Measurements from ENCODE around the gene SLC8A3.

SLC8A3 gene

DNA sequence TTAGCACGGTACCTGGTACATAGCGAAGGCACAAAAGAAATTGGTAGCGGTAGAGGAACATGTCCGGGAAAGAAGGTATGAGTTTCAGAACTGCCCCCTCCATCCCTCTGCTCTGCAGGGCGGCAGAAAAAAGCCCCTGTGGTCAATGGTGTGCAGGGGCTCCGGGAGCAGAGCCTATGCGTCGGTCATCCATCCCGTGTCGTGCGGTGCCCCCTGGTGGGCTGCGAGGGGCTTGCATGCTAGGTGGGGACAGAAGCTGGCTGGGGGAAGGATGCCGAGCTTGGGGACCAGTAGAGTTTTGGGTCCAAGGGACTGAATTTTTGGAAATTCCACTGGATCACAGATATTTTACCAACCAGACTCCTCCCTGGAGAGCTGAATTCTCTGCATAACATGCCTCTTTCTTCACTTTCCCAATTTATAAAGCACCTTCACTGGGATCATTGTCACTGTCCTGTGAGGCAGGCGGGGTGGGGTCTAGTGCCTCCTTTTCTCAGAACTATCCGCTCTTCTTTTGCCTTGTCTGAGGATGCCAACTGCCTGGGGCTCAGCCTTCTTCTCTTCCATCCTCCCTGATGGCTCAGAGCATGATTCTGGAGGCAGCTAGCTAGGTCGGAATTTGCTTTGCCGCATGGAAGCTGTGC is 160.8 kb downstream of the SLC8A3 start:
- DNase-seq (ENCODE audit: low read depth in 2 of 2), result peak; percentile 59 to 70

DNA sequence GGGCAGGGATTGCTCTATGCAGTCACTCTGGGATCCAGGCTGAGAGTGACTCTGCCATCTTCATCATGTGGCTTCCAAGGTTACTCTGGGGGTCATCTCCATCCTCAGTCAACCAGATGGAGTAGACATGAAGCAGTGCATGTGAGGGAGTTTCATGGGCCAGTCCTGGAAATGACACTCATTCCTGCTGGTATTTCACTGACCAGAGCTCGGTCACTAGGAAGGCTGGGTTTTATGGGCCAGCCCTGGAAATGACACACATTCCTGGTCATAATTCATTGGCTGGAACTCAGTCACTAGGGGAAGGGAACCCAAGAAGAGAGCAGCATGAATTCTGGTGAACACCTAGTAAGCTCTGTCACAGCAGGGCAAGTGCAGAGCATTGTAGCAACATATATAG is 164.9 kb downstream of the SLC8A3 start:
- DNase-seq (ENCODE audit: low read depth in 2 of 2), result no peak

DNA sequence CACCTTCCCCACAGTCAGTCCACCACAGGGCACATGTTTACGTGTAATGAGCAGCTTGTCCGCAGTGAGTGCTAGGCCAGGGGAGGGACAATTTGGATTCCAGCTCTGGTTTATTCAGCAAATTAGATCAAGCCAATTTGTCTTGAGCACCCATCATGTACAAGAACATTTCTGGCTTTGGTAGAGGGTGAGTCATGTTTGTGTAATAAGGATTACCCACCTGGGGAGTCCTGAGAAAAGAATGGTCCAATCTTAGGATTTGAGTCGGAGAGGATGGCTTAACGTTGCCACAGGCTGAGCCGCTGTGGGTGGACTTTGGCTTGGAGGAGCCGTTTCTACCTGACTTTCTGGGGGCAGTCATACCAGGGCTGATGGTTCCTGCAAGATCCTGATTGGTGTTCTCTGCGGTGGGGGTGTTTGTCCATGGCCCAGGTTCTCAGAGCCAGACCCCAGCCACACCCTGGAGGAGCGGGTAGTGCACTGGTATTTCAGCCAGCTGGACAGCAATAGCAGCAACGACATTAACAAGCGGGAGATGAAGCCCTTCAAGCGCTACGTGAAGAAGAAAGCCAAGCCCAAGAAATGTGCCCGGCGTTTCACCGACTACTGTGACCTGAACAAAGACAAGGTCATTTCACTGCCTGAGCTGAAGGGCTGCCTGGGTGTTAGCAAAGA is 165.8 kb downstream of the SLC8A3 start:
- no peak for DNase-seq (ENCODE audit: low read depth in 2 of 2)

DNA sequence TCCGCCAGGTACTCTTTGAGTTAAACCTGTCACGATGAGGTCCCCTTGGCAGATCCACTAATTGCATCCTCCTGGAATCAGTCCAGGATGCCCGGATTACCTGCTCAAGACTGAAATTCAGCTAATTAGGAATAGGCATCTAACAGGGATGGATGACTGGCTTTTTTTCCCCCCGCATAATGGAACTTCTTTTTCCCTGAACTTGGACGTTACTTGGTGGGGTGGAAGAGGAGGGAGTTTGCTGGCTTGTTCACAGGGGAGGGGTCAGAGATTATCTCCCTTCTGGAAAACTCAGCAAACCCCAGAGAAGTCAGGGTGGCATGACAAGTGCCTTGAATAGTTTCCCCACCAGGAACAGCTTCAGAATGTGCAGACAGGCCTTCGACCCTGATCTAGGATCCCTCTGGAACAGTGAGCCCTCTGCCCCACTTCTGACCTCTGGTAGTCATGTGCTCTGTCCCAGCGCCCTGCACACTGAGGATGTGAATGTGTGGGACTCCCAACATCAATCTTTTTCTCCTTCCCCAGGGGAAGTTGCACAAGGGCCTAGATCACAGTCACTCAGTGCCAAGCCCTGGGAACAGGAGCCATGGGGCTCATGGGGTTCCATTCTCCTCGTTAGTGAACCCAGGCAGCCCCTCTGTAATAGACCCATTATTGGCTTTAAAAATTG is 167.1 kb downstream of the SLC8A3 start:
- no peak for DNase-seq (ENCODE audit: low read depth in 2 of 2)

DNA sequence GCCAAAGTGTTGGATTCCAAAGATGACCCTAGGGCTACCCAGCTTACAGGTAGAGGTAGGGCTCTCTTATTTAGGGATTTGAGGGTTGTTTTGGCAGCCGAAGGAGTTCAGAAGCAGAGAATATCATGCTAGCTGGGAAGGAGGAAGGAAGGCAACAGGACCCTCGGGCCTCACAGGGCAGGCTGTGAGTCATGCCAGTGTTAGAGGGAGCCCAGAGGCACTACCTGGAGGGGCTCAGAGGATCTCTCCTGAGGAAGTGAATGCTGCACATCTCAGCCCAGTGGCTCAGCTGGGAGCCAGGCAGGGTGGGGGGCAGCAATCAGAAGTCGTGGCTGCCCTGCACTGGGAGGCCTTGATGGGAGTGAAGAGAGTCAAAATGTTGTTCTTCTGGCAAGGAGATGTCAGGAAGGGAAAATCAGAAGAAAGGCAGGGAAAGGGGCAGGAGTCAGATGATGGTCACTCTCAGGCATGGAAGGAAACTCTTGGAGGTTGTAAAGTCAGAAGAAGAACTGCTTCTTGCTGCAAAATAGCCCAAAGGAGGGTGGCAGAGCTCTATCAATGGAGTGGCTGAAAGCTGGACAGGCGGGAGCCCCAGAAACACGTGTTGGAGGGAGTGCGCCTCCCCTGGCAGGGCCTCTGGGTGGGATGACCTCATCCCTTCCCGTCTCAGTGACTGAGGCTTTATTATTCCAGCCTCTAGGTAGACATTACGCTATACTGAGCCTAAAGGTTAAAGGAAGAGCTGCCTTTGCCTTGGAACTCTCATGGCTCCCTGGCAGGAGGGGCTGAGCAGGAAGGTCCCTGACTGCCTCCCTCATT is 168.2 kb downstream of the SLC8A3 start:
- no peak for DNase-seq (ENCODE audit: low read depth in 2 of 2)

DNA sequence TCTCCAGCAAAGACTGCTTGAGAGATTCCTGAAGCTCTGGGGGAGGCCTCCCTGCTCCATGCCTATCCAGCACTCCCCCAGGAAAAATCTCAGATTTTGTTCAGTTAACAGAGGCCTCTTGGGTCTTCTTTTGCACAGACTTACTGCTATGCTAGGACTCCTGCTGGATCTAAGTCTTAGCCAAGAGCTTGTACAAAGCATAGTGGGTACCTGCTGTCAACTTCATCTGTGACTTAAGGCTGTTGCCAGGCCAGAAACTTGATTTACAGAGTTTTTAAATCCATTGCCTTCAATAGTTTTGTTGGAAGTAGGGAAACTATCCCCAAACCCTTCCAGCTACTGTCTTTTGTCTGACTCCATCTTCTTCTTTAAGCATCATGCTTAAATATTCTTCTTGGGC is 169.1 kb downstream of the SLC8A3 start:
- no peak for DNase-seq (ENCODE audit: low read depth in 2 of 2)

DNA sequence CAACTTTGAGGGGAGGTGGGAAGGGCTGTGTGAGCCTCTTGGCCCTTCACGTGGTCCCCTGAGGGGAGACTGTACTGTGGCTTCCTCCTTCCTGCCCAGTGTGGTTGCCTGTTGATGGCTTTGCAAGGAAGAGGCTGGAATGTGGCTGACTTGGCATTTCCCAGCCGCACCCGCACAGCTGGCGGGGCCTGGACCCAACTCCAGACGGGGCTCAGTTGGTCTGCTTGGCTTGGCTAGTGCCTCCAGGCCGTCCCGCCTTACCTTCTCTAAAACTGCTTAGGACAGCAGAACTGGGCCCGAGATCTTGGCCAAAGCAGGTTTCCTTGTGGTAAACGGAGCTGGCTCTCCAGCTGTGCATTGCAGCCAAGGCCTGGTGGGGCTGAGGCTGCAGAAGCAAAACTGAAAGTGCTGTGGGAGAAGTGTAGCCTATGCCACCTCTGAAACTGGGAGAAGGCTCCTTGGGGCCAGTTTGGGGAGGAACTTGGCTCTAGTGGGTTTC is 170.0 kb downstream of the SLC8A3 start:
- no peak for DNase-seq (ENCODE audit: low read depth in 2 of 2)

DNA sequence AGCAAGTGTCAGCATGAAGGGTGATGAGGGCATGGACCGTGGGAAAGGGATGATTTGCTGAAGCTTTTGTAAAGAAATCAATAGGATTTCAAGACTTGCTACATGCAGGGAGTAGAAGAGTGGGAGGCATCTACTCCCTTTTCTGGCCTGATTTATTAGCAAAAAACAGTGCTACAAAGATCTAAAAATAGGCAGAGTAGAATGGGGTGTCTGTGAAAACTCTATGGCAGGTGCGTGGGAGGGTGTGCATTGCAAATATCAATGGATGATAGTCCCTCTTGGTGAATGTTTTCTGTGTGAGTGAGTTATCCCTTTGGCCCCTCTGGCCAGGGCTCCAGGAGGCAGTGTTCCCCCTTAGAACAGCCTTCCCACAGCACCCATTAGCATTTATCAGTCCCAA is 170.5 kb downstream of the SLC8A3 start:
- DNase-seq (ENCODE audit: low read depth in 2 of 2), result no peak

DNA sequence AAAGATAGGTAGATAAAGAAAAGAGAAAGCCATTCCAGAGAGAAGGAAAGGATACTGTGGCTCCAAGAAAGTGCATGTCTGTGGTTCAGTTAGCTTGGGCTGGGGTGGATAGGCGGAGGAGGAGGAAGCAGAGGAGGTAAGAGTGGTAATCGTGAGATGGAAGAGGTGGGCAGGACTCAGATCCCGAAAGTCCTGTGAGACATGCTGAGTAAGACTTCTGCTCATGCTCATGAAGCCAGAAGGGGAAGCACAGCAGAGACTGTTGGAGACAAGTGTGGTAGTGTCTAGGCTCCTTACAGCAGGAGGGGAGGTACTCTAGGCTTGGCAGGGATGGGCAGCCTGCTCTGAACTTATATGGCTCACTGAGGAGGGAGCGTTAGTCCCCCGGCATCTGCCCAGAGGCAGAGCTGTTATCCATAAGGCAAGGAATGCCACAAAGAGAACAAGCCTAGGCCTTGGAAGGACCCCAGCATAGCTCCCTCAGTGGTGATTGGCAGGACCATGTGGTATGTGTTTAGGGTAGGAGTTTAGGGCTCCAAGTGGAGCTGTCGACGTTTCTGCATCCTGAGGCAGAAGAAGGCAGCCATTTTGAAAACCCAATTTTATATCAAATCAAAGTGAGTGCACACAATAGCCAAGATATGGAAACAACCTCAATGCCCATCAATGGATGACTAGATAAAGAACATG is 174.2 kb downstream of the SLC8A3 start:
- no peak for DNase-seq (ENCODE audit: low read depth in 2 of 2)

DNA sequence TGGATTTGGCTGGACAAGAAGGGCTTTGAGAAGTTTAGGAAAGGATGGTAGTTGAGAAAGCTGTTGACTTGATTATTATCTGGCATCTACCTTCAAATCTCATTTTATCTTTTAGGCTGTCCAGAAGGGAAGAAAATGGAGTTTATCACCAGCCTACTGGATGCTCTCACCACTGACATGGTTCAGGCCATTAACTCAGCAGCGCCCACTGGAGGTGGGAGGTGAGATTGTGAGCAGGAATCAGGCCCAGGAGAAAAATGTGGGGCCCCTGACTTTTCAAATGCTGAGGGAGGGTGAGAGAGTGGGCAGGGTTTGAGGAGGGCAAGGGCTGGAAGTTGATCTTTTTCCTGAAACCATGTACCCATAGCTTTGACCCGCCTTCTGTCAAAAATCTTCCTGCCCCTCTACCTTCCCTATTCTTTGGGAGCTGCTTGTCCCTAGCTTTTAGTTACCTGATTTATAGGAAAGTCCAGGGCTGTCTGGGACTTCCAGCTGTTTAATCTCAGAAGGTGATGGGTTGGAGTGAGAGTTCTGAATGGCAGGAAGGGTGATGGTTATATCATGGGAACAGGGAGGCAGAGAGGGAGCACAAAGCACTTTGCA is 175.4 kb downstream of the SLC8A3 start:
- DNase-seq (ENCODE audit: low read depth in 2 of 2), result peak in 1 of 2 donors; percentile 40

DNA sequence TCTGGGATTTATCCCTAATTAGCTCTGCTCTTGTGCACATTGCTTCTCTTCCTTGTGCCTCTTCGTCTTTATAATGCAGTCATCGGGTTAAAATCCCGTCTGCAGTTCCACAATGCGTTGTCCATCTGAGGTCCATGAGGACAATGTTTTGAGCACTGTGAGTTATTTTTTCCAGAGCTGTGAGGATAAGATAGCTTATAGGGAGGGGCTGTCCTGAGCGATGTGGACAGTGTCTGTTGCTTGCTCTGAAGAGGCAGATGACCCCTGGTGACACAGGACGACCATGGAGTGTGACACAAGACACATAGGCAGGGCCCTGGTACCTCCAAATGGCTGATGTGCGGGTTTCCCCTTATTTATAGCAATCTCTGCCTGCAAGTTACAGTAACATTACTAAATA is 177.0 kb downstream of the SLC8A3 start:
- no peak for DNase-seq (ENCODE audit: low read depth in 2 of 2)

DNA sequence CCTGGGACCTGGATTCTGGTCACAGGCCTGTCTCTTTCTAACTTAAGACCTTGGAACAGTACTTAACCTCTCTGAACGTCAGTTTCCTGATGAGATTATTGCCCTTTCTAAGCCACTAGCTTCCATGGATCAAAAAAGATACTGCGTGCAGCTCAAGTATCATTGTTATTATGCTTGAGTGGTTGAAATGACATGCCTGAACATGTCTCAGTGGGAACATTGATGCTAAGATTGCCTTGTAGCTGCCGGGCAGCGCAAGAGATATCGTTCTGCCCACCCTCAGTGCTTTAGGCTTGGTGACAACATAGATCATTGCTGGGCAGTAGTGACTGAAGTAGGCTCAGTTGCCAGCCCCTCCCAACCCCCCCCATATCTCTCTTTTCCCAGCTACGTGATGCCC is 177.7 kb downstream of the SLC8A3 start:
- no peak for DNase-seq (ENCODE audit: low read depth in 2 of 2)

DNA sequence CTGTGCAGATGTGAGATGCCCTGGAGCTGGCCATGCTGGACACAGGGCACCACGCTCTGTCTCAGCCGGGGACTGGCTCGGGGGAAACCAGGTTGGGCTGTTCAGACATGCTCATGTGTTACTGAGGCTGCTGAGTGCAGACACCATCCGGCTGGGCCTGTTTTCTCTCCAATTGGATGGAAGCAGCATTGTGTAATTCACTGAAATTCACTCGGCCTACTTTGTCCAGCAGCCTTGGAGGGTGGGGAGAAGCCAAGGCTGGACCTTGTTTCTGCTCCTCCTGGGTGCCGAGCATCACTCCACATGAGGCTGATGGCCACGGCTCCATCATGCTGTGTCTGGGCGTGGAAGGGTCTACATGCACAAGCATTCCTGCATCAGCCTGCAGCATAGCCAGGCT is 178.8 kb downstream of the SLC8A3 start:
- DNase-seq (ENCODE audit: low read depth in 2 of 2), result no peak

DNA sequence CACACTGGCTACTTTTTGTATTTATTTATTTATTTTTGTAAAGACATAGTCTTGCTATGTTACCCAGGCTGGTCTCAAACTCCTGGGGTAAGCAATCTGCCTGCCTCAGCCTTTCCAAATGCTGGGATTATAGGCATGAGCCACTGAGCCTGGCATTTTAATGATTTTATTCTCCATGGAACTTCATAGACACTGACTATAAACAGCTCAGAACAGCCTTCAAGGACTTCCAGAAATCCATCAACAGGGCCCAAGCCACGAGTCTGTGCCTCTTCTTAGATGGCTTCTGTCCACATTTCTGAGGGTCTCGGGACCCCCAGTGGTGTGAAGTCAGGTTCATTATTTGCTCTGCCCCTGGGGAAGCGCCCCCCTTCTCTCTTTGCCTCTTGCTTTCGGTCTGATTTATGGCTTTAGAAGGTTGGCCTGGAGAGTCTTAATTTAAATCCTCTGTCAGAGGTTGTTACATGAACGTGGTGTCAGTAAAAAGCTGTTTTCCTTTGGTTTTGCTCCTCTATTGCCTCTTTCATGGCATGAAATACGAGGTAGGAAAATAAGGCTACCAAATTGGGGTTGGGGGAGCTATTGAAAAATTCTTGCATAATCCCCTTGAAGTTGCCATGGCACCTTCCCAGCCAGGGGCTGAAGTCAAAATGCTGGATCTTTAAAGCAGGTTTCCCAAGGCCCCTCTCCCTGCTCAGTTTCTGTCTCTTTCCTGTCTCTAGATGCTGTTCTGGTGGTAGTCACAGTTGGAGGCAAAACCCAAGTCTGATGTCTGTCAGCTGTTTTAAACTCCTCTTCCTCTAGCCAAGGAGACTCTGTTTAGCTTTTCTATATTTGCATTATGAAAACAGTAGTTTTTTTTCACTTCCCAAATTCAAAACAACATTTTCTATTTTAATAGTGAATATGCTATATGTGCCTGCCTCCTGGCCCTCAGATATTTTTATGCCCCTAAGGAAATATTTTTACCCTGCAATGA is 180.2 kb downstream of the SLC8A3 start:
- DNase-seq (ENCODE audit: low read depth in 2 of 2), result no peak

DNA sequence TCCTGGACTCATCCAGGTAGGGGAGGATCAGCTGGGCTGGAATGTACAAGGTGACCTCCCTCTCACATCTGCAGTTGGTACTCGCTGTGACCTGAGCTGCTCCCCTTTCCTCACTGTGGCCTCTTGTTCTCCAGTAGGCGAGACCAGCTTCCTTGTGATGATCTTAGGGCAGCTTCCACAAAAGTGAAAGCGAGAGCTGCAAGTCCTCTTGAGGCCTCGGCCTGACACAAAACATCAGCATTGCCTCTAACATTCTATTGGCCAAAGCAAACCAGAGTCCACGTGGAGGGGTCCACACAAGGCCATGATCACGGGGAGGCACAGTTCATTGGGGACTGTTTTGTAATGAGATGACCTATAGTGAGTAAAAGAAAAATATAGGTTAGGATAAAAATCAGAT is 182.1 kb downstream of the SLC8A3 start:
- no peak for DNase-seq (ENCODE audit: low read depth in 2 of 2)

DNA sequence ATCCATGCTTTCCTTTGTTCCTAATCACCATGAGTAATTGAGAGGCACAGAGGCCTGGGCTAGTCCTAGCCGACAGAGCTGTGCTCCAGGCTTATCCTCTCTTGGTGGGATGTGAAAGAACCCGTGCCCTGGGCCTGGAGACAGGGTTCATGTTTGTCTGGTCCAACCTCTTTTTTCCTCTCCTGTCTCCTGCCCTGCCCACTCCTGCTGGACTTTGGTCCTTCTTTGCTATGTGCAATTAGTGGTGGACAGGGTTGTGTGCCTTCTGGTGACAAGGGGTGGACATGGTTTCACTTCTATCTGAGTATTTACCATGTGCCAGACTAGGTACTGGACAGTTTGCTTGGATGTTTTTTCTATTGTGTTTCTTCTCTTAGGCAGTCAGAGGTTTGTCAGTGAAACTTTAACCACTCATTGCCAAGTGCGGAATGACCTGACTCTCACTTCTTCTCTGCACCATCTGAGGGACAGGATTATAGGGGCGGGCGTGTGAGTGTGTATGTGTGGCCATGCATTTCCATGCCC is 183.4 kb downstream of the SLC8A3 start:
- DNase-seq (ENCODE audit: low read depth in 2 of 2), result no peak

DNA sequence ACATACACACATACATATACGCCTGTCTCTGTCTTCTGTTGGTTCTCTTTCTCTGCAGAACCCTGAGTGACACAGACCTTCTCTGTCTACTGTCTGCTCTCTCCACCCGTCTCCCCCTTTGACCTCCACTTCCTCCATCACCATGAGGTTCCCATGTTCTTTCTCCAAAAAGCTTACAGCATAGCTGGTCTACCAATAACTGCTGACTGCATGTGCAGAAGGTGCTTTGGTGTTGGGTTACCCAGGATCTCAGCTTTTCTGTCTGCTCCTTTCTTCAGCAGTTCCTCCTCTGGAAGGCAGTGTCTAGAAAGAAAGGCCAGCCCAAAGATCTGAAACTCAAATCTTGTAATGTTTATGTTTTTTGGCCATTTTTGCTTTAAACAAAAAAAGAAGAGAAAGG is 184.0 kb downstream of the SLC8A3 start:
- no peak for DNase-seq (ENCODE audit: low read depth in 2 of 2)

DNA sequence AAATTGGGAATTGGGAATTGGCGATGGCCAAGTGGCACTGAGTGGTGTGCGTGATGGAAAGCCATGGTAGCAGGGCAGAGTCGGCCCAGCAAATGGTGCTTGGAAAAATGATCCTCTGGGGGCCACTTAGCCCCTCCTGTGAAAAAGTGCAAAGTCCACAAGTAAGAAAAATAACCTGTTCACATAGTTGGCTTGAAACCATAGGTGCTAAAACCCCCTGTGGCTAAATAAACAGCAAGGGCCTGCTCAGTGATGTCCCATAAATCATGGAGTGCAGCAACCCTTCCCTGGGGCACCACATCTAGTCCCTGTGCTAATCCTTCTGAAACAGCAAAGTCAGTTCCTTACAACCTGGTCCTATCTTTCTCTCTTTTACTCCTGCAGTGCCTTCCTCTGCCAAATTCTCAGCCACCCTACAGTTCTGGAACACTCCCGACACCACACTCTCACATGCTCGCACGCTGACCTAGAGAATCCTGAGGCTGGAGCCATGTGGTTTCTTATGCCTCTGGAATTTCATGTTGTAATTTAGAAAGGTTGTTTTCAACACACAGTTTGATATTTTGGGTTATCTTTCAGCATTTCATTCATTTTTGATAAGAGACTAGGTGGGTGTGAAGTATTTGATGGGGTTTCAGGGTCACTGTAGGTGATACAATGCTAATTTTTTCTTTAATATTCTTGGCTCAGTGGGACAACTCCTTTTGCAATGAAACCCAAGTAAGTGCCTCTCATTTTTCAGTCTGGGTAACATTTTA is 186.0 kb downstream of the SLC8A3 start:
- no peak for DNase-seq (ENCODE audit: low read depth in 2 of 2)

DNA sequence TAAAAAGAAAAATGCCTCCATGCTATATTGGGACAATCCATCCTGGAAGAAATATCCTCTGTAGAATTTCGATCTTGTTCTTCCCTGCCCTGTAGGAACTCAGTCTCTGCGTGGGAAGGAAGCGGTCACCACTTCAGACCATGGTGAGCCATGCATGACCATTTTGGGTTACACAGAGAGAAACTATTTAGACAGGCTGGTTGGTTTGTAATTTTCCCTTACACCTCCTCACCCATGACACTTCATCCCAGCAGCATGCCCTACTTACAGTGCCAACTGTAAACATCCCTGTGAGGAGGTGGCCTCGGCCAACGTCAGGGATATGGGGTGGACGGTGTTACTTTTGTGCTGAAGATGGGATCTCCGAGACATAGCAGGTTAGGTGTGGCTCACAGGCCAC is 188.2 kb downstream of the SLC8A3 start:
- DNase-seq (ENCODE audit: low read depth in 2 of 2), result no peak
